Measurements from ENCODE around the gene CDC14B. TPM values are rescaled to one million over a fixed set of nuclear protein-coding genes. Genes with fewer than 3 reads are reported as not detected.

CDC14B gene
- total RNA-seq, 1 donor from 2014 or later: 53.2 TPM

Other genes starting within 250 kb of the CDC14B start
- 52.6 and 60.9 TPM in 2 replicates for gene SLC35D2, start 236.1 kb downstream of the CDC14B start, total RNA-seq
- gene ZNF367, start 201.5 kb downstream of the CDC14B start, total RNA-seq: 5.3 and 5.7 TPM in 2 replicates
- 15.5 and 17.7 TPM in 2 replicates for gene HABP4, start 169.7 kb downstream of the CDC14B start, total RNA-seq
- 4.8 and 6.2 TPM in 2 replicates for gene PRXL2C, start 35.5 kb upstream of the CDC14B start, total RNA-seq
- gene ZNF510, start 158.2 kb upstream of the CDC14B start, total RNA-seq: 17.6 and 18.8 TPM in 2 replicates
- 10.0 and 11.8 TPM in 2 replicates for gene ZNF782, start 234.7 kb upstream of the CDC14B start, total RNA-seq

Data from progenitor cell of endocrine pancreas (in vitro differentiated cells).